ENCODE results near the gene NDFIP2.

DNA sequence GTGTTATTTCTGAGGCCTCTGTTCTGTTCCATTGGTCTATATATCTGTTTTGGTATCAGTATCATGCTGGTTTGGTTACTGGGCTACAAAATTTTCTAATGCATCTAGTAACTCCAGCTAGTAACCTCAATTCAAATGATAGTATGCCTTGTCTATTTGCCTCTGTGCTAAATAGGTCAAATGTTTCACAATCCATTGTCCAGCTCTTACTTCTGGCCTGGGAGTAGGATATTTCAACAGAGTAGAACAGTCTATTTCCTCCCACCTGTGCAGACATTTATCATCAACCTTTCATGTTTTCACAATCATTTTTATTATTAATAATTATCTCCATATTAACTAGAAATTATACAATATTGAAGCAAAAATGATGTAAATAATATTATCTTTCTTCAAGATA is 18.1 kb upstream of the NDFIP2 start:
- TF ChIP-seq RCOR1 (IDR thresholded peaks at IDR 0.05; ENCODE audit: low read length), result no peak
- TF ChIP-seq JUND (IDR thresholded peaks at IDR 0.05), result no peak
- TF ChIP-seq, protein P1, sequence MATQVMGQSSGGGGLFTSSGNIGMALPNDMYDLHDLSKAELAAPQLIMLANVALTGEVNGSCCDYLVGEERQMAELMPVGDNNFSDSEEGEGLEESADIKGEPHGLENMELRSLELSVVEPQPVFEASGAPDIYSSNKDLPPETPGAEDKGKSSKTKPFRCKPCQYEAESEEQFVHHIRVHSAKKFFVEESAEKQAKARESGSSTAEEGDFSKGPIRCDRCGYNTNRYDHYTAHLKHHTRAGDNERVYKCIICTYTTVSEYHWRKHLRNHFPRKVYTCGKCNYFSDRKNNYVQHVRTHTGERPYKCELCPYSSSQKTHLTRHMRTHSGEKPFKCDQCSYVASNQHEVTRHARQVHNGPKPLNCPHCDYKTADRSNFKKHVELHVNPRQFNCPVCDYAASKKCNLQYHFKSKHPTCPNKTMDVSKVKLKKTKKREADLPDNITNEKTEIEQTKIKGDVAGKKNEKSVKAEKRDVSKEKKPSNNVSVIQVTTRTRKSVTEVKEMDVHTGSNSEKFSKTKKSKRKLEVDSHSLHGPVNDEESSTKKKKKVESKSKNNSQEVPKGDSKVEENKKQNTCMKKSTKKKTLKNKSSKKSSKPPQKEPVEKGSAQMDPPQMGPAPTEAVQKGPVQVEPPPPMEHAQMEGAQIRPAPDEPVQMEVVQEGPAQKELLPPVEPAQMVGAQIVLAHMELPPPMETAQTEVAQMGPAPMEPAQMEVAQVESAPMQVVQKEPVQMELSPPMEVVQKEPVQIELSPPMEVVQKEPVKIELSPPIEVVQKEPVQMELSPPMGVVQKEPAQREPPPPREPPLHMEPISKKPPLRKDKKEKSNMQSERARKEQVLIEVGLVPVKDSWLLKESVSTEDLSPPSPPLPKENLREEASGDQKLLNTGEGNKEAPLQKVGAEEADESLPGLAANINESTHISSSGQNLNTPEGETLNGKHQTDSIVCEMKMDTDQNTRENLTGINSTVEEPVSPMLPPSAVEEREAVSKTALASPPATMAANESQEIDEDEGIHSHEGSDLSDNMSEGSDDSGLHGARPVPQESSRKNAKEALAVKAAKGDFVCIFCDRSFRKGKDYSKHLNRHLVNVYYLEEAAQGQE (IDR thresholded peaks at IDR 0.05; ENCODE audit: low read depth, low read length), result no peak
- TF ChIP-seq, protein P2, sequence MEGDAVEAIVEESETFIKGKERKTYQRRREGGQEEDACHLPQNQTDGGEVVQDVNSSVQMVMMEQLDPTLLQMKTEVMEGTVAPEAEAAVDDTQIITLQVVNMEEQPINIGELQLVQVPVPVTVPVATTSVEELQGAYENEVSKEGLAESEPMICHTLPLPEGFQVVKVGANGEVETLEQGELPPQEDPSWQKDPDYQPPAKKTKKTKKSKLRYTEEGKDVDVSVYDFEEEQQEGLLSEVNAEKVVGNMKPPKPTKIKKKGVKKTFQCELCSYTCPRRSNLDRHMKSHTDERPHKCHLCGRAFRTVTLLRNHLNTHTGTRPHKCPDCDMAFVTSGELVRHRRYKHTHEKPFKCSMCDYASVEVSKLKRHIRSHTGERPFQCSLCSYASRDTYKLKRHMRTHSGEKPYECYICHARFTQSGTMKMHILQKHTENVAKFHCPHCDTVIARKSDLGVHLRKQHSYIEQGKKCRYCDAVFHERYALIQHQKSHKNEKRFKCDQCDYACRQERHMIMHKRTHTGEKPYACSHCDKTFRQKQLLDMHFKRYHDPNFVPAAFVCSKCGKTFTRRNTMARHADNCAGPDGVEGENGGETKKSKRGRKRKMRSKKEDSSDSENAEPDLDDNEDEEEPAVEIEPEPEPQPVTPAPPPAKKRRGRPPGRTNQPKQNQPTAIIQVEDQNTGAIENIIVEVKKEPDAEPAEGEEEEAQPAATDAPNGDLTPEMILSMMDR (IDR thresholded peaks at IDR 0.05), result no peak
- TF ChIP-seq, protein P3, sequence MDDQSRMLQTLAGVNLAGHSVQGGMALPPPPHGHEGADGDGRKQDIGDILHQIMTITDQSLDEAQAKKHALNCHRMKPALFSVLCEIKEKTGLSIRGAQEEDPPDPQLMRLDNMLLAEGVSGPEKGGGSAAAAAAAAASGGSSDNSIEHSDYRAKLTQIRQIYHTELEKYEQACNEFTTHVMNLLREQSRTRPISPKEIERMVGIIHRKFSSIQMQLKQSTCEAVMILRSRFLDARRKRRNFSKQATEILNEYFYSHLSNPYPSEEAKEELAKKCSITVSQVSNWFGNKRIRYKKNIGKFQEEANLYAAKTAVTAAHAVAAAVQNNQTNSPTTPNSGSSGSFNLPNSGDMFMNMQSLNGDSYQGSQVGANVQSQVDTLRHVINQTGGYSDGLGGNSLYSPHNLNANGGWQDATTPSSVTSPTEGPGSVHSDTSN (IDR thresholded peaks at IDR 0.05), result no peak
- no peak for TF ChIP-seq POLR2AphosphoS5 (IDR thresholded peaks at IDR 0.05; ENCODE audit: low read depth, low read length)
- TF ChIP-seq EP300 (IDR thresholded peaks at IDR 0.05; ENCODE audit: borderline replicate concordance in 1 of 2, low read depth in 1 of 2, low read length in 1 of 2), result no peak
- TF ChIP-seq CHD2 (IDR thresholded peaks at IDR 0.05; ENCODE audit: low read length, partially characterized antibody), result no peak
- no peak for TF ChIP-seq RAD21 (IDR thresholded peaks at IDR 0.05; ENCODE audit: low read length)
- no peak for TF ChIP-seq FOXM1 (IDR thresholded peaks at IDR 0.05; ENCODE audit: low read depth)
